Loucy (cell line): ENCODE results near the gene DLGAP4.

Experiments used
- H2AFZ ChIP-seq: fragments of 200-600 bp; sonication (generic); 2 replicates; pipeline ENCODE4 v1.6.0; 2016; ENCODE audit warnings: antibody characterized with exemption, mild to moderate bottlenecking, low read length, moderate library complexity
- H3F3A ChIP-seq: fragments of 200-600 bp; 2 replicates; pipeline ENCODE4 v1.6.0; 2016; ENCODE audit warnings: antibody characterized with exemption, low read depth, mild to moderate bottlenecking
- H3K27me3 ChIP-seq: fragments of 200-600 bp; sonication (generic); 2 replicates; pipeline ENCODE4 v1.6.1; 2014; ENCODE audit warnings: low read length, mild to moderate bottlenecking; ENCODE audit not compliant: insufficient read depth, poor library complexity, severe bottlenecking
- H3K36me3 ChIP-seq: fragments of 200-600 bp; sonication (generic); 2 replicates; pipeline ENCODE4 v1.6.1; 2016; ENCODE audit warnings: low read length; ENCODE audit not compliant: insufficient read depth
- H3K4me1 ChIP-seq: fragments of 200-600 bp; sonication (generic); 2 replicates; pipeline ENCODE4 v1.5.1; 2014; ENCODE audit warnings: low read length, mild to moderate bottlenecking; ENCODE audit not compliant: insufficient read depth, poor library complexity, severe bottlenecking
- H3K4me2 ChIP-seq: fragments of 200-600 bp; sonication (generic); 2 replicates; pipeline ENCODE4 v1.6.0; 2014; ENCODE audit warnings: antibody characterized with exemption, low read length, low read depth, mild to moderate bottlenecking; ENCODE audit not compliant: poor library complexity, severe bottlenecking
- H3K4me3 ChIP-seq: fragments of 200-600 bp; sonication (generic); 2 replicates; pipeline ENCODE4 v1.5.1; 2014; ENCODE audit warnings: low read length, mild to moderate bottlenecking, mixed read lengths; ENCODE audit not compliant: poor library complexity, severe bottlenecking
- H3K79me2 ChIP-seq: fragments of 200-600 bp; sonication (generic); 2 replicates; pipeline ENCODE4 v1.6.1; 2014; ENCODE audit warnings: low read length; ENCODE audit not compliant: insufficient read depth
- H3K9ac ChIP-seq: fragments of 200-600 bp; sonication (generic); 2 replicates; pipeline ENCODE4 v1.6.0; 2014; ENCODE audit warnings: mild to moderate bottlenecking, low read depth, low read length, moderate library complexity; ENCODE audit not compliant: poor library complexity, severe bottlenecking
- H3K9me2 ChIP-seq: fragments of 200-600 bp; sonication (generic); replicated peaks from 2 replicates; pipeline ENCODE4 v1.6.1; 2016; ENCODE audit warnings: low read depth, low read length, mixed read lengths
- H3K9me3 ChIP-seq: fragments of 200-600 bp; sonication (generic); 2 replicates; pipeline ENCODE4 v1.6.1; 2014; ENCODE audit warnings: mild to moderate bottlenecking, antibody characterized with exemption, low read length, low read depth; ENCODE audit not compliant: insufficient read depth
- H4K20me1 ChIP-seq: fragments of 200-600 bp; sonication (generic); 2 replicates; pipeline ENCODE4 v1.6.0; 2014; ENCODE audit warnings: antibody characterized with exemption, low read length, mild to moderate bottlenecking; ENCODE audit not compliant: insufficient read depth, poor library complexity, severe bottlenecking
- EZH2phosphoT487 ChIP-seq: fragments of 200-600 bp; IDR thresholded peaks from 2 replicates; pipeline ENCODE4 v1.6.1; 2018; ENCODE audit warnings: antibody characterized with exemption, mild to moderate bottlenecking, moderate library complexity, borderline replicate concordance
- TF ChIP-seq, protein P1 (sequence below): fragments of 200-600 bp; sonication (generic); conservative IDR thresholded peaks from 2 replicates; pipeline ENCODE4 v1.5.1; 2014; ENCODE audit warnings: mild to moderate bottlenecking, antibody characterized with exemption, low read length

The DLGAP4 gene

DNA sequence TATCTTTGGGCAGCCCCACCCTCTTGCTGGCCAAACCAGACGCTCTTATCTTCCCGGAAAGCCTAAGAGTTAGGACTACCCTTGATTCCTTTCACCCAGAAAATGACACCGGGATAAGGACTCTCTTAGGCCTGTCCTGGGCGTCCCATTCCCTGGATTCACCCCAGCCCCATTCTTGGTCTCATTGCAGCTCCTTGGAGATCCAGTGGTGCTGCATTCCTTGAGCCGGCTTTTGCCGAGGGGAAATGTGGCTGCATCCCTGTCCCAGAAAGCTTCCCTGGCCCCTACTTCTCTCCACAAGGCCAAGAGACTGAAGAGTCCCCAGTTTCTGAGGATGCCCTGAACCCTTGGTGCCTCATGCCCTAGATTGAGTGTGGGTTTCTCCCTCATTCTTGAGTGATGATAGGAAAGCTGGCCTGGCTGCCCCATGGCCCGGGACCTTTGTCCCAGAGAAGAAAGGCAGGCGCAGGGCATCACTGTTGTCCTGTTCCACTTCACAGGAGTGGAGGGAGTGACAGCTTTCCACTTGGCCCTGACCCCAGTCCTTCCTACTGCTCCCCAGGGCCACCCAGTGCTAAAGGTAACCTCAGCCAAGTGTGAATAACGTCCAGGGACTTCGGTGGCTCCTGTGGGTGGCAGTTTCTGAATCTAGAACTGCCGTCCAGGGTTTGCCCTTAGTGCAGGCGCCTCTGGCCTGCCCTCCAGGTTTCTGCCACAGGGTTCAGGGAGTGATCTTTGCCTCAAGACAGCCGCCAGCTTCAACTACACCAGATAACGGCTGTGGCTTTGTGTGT is 192.4 kb downstream of the DLGAP4 start:
- Histone ChIP-seq H2AFZ (no peak overlapping the region), H3K79me2 (no peaks in the 10 kb centered on the region), H3F3A (no peaks in the 10 kb centered on the region)

DNA sequence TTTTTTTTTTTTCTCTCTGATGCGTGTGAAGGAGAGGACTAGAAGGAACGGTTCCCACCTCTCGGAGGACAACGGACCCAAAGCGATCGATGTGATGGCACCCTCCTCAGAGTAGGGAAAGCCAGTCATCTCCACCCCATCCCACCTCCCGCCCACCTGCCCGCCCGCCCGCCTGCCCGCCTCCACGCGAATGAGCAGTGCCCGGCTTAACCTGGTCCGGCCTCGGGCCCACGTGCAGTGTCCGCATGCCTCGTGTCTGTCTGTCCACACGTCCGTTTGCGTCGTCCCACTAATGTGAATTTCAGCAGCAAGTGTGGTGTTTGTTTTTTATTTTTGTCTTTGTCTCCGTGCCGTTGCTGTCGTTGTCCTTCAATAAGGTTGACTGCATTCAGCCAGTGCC is 193.1 kb downstream of the DLGAP4 start:
- Histone ChIP-seq H4K20me1 (no peaks in the 10 kb centered on the region), H3K9me3 (no peaks in the 10 kb centered on the region), H3K79me2 (no peaks in the 10 kb centered on the region), H3K4me1 (no peaks in the 10 kb centered on the region), H3K9ac (no peak overlapping the region), H3K9me2 (no peaks in the 10 kb centered on the region), H3K36me3 (peaks cover 38% of the 10 kb centered on the region; the same call in 1 of the 2 replicates), H3F3A (no peaks in the 10 kb centered on the region), H3K27me3 (no peaks in the 10 kb centered on the region), H3K4me2 (no peak overlapping the region), H2AFZ (no peak overlapping the region), H3K4me3 (no peak overlapping the region)
- TF ChIP-seq EZH2phosphoT487, result no peak
- TF ChIP-seq, protein P1, sequence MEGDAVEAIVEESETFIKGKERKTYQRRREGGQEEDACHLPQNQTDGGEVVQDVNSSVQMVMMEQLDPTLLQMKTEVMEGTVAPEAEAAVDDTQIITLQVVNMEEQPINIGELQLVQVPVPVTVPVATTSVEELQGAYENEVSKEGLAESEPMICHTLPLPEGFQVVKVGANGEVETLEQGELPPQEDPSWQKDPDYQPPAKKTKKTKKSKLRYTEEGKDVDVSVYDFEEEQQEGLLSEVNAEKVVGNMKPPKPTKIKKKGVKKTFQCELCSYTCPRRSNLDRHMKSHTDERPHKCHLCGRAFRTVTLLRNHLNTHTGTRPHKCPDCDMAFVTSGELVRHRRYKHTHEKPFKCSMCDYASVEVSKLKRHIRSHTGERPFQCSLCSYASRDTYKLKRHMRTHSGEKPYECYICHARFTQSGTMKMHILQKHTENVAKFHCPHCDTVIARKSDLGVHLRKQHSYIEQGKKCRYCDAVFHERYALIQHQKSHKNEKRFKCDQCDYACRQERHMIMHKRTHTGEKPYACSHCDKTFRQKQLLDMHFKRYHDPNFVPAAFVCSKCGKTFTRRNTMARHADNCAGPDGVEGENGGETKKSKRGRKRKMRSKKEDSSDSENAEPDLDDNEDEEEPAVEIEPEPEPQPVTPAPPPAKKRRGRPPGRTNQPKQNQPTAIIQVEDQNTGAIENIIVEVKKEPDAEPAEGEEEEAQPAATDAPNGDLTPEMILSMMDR, result no peak

More for the DNA sequence above, 192.4 kb downstream of the DLGAP4 start:
- no peak overlapping the region for H3K9ac ChIP-seq
- H3K9me2 ChIP-seq, result no peaks in the 10 kb centered on the region
- TF ChIP-seq EZH2phosphoT487, result no peak
- TF ChIP-seq, protein P1, result no peak
- H3K4me3 ChIP-seq, result no peak overlapping the region
- no peaks in the 10 kb centered on the region for H3K9me3 ChIP-seq
- H3K4me2 ChIP-seq, result no peak overlapping the region
- H4K20me1 ChIP-seq, result no peaks in the 10 kb centered on the region
- H3K36me3 ChIP-seq, result peaks cover 37% of the 10 kb centered on the region; the same call in 1 of the 2 replicates
- H3K27me3 ChIP-seq, result no peaks in the 10 kb centered on the region
- H3K4me1 ChIP-seq, result no peaks in the 10 kb centered on the region

DNA sequence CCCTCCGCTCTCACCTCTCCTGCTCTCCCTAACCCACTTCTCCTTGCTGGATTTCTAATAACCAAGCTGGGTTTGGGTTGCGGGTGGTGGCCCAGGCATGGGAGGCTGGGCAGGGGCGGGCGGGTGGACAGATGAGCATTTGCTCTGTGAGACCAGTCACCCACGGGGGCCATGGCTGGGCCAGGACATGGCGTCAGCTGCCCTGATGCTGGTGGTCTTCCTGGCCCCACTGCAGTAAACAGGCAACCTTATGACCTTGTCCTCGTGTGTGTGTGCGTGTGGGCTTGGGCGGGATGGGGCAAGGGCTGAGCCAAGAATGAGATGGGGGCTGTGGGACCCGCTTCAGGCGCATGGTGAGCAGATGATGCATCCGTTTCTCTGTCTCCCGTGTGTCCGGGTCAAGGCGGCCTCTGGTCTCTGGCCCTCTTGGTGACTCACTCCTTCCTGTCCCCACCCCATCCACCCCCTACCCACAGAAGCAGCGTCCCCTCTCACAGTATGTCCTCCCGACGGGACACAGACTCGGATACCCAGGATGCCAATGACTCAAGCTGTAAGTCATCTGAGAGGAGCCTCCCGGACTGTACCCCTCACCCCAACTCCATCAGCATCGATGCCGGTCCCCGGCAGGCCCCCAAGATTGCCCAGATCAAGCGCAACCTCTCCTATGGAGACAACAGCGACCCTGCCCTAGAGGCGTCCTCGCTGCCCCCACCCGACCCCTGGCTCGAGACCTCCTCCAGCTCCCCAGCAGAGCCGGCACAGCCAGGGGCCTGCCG is 193.8 kb downstream of the DLGAP4 start:
- Histone ChIP-seq H3K4me3 (no peak overlapping the region), H3K4me2 (no peak overlapping the region), H3K9me2 (no peaks in the 10 kb centered on the region), H3F3A (no peaks in the 10 kb centered on the region), H3K4me1 (no peaks in the 10 kb centered on the region), H2AFZ (no peak overlapping the region), H3K9me3 (no peaks in the 10 kb centered on the region), H4K20me1 (no peaks in the 10 kb centered on the region), H3K79me2 (no peaks in the 10 kb centered on the region), H3K9ac (no peak overlapping the region), H3K36me3 (peaks cover 41% of the 10 kb centered on the region; the same call in 1 of the 2 replicates), H3K27me3 (no peaks in the 10 kb centered on the region)
- TF ChIP-seq, protein P1, result no peak
- no peak for TF ChIP-seq EZH2phosphoT487
